GM21526 (cell line): Measurements from ENCODE around the gene MMP14.
"Not testable (repeated sequence)": the region's sequence is repeated elsewhere in the genome, so short reads cannot be mapped to it uniquely, and the experiment has no call there.

Experiments used
- ATAC-seq: cut with Tn5 transposase; IDR thresholded peaks from one replicate; pipeline ENCODE4 v1.9.1; 2021; ENCODE audit warnings: moderate library complexity; ENCODE audit not compliant: unreplicated experiment, low FRiP score

The MMP14 gene

GRCh38 chr14:22854296-22854695, 17.9 kb downstream of the MMP14 start:
- ATAC-seq: not testable (repeated sequence)

DNA sequence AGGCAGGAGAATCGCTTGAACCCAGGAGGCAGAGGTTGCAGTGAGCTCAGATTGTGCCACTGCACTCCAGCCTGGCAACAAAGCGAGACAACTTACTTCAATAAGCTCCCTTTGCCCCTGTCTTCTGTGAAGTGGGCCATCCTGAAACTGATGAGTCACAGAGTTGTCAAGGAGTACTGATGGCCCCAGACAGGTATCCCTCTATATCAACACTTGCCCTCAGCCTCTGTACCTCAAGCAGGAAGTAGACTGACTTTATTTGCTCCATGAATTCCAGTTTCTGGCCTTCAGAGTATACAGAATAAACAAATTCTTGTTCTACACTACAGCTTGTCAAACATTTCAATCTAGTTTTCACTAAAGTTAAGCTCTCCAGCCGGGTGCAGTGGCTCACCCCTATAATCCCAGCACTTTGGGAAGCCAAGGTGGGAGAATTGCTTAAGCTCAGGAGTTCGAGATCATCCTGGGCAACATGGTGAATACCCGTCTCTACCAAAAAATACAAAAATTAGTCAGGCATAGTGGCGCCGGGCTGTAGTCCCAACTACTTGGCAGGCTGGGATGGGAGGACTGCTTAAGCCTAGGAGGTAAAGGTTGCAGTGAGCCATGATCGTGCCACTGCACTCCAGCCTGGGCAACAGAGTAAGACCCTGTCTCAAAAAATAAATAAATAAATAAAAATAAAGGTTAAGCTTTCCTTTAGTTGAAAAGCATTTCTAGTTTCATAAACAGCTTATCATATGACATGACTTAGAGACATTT, 18.8 kb downstream of the MMP14 start:
- ATAC-seq: no peak

DNA sequence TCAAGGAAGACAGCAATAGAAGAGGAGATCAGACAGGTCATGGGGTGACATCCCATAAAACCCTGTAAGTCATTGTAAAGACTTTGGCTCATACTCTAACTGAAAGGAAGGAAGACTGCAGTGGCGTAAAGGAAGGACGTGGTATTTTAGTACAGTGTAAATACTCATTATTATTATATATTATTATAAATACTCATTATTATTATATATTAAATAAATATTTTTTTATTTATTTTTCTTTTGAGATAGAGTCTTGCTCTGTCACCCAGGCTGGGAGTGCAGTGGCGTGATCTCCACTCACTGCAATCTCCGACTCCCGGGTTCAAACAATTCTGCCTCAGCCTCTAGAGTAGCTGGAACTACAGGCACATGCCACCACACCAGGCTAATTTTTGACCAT, 20.0 kb downstream of the MMP14 start:
- no peak for ATAC-seq

DNA sequence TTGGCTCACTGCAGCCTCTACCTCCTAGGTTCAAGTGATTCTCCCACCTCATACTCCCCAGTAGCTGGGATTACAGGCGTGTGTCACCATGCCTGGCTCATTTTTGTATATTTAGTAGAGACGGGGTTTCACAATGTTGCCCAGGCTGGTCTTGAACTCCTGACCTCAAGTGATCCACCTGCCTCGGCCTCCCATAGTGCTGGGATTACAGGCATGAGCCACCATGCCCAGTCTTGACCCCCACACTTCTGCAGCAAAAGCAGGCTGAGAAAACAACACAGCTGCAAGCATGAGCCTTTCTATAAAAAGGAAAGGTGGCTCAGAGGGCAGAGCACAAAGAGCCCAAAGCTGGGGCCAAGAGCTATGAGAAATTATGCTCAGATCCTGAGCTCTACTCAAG, 24.0 kb downstream of the MMP14 start:
- not testable (repeated sequence) for ATAC-seq

GRCh38 chr14:22861651-22862050, 25.3 kb downstream of the MMP14 start:
- ATAC-seq: no peak

GRCh38 chr14:22864979-22865378, 28.6 kb downstream of the MMP14 start:
- no peak for ATAC-seq

- no peak for ATAC-seq
These were observed 29.3 kb downstream of the MMP14 start for GRCh38 chr14:22865424-22866405.

DNA sequence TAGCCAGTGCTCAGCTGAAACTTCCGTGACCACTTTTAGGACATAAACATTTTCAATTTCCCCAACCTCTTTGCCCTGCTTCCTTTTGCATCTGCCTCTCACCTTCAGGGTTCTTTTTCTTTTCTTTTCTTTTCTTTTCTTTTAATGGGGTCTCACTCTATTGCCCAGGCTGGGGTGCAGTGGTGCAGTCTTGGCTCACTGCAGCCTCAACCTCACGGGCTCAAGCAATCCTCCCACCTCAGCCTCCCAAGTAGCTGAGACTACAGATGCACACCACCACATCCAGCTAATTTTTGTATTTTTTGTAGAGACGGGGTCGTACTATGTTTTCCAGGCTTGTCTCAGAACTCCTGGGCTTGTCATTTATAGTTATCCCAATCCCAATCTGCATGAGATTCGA, 30.5 kb downstream of the MMP14 start:
- no peak for ATAC-seq

- peak; percentile 43 for ATAC-seq
These were observed 34.4 kb downstream of the MMP14 start for GRCh38 chr14:22870811-22871223.

- ATAC-seq: peak; percentile 62
These were observed 35.0 kb downstream of the MMP14 start, which contains the start of gene LRP10 for GRCh38 chr14:22871224-22872032. Gene LRP10 (plus strand): TSS chr14:22871740. CDS start chr14:22872304, 564 bp downstream.

- peak; percentile 21 for ATAC-seq
These were observed 35.8 kb downstream of the MMP14 start for GRCh38 chr14:22872033-22872832.

GRCh38 chr14:22872833-22873520, 36.6 kb downstream of the MMP14 start:
- no peak for ATAC-seq

DNA sequence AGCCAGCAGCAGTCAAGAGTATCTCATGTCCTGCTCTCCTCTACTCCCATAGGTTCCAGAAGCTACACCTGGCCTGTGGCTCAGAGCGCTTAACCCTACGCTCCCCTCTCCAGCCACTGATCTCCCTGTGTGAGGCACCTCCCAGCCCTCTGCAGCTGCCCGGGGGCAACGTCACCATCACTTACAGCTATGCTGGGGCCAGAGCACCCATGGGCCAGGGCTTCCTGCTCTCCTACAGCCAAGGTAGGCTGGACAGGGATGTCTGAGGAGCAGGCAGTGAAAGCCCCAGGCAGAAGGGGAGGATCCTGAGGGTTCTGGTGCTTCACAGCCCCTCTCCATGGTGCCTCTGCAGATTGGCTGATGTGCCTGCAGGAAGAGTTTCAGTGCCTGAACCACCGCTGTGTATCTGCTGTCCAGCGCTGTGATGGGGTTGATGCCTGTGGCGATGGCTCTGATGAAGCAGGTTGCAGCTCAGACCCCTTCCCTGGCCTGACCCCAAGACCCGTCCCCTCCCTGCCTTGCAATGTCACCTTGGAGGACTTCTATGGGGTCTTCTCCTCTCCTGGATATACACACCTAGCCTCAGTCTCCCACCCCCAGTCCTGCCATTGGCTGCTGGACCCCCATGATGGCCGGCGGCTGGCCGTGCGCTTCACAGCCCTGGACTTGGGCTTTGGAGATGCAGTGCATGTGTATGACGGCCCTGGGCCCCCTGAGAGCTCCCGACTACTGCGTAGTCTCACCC, 38.8 kb downstream of the MMP14 start:
- no peak for ATAC-seq

GRCh38 chr14:22875748-22876319, 39.4 kb downstream of the MMP14 start:
- no peak for ATAC-seq

DNA sequence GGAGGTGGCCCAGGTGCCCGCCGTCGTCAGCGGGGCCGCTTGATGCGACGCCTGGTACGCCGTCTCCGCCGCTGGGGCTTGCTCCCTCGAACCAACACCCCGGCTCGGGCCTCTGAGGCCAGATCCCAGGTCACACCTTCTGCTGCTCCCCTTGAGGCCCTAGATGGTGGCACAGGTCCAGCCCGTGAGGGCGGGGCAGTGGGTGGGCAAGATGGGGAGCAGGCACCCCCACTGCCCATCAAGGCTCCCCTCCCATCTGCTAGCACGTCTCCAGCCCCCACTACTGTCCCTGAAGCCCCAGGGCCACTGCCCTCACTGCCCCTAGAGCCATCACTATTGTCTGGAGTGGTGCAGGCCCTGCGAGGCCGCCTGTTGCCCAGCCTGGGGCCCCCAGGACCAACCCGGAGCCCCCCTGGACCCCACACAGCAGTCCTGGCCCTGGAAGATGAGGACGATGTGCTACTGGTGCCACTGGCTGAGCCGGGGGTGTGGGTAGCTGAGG, 40.7 kb downstream of the MMP14 start:
- ATAC-seq: no peak

GRCh38 chr14:22878271-22879246, 42.2 kb downstream of the MMP14 start:
- no peak for ATAC-seq

DNA sequence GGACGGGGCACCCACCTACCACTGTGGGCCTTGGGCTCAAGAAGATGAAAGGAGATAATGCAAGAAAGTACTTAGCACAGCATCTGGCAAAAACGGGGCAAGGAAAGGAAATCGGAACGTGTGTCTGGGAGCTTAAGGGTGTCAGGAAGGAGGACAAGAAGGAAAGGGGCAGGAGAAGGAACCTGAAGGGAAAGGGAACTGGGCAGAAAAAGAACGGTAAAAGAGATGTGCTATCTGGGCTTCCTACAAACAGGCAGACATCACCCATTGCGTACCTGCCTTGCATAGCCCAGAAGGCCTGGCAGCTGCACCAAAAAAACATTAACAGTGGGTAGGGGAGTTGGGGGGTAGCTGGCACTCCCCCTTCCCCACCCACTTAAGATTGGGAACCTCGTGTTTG, 45.7 kb downstream of the MMP14 start:
- no peak for ATAC-seq
